Liver (tissue), 9 donors: ENCODE measurements around the gene EFHD2. TPM values are rescaled to one million over a fixed set of nuclear protein-coding genes. Genes with fewer than 3 reads are reported as not detected.

ENCODE experiments used
- DNase-seq: peaks from one replicate; pipeline ENCODE4 v3.0.0-alpha.2; 2017; ENCODE audit warnings: low spot score
- H3K27ac ChIP-seq, 2 donors: one replicate each; pipeline ENCODE4 v1.7.0; 2013; ENCODE audit warnings: inconsistent platforms in 2 of 2, low read length in 2 of 2, control low read depth in 1 of 2, low read depth in 1 of 2, mild to moderate bottlenecking in 1 of 2
- H3K27me3 ChIP-seq, 4 donors: one replicate each; pipeline versions ENCODE4 v1.6.1 to v1.7.0; 2013; ENCODE audit warnings: low read length in 3 of 4, inconsistent platforms in 1 of 4, mild to moderate bottlenecking in 1 of 4, moderate library complexity in 1 of 4; ENCODE audit not compliant: control insufficient read depth in 4 of 4, insufficient read depth in 4 of 4
- H3K36me3 ChIP-seq, 4 donors: one replicate each; pipeline versions ENCODE4 v1.6.1 to v1.7.0; 2013; ENCODE audit warnings: low read length in 3 of 4, mild to moderate bottlenecking in 3 of 4, low read depth in 1 of 4, moderate library complexity in 1 of 4; ENCODE audit not compliant: control insufficient read depth in 4 of 4, insufficient read depth in 3 of 4
- H3K4me1 ChIP-seq, 4 donors: one replicate each; pipeline versions ENCODE4 v1.6.1 to v1.7.0; 2013; ENCODE audit warnings: low read length in 3 of 4, mild to moderate bottlenecking in 3 of 4, moderate library complexity in 1 of 4; ENCODE audit not compliant: control insufficient read depth in 4 of 4, insufficient read depth in 4 of 4
- H3K4me3 ChIP-seq, 3 donors: one replicate each; pipeline versions ENCODE4 v1.6.1 to v1.7.0; 2013; ENCODE audit warnings: low read length in 3 of 3, control low read depth in 1 of 3, low read depth in 1 of 3, mild to moderate bottlenecking in 1 of 3
- H3K9ac ChIP-seq, 2 donors: one replicate each; pipeline ENCODE4 v1.7.0; 2013; ENCODE audit warnings: low read length in 2 of 2, mild to moderate bottlenecking in 2 of 2, moderate library complexity in 2 of 2, control low read depth in 1 of 2, low read depth in 1 of 2
- H3K9me3 ChIP-seq, 4 donors: one replicate each; pipeline versions ENCODE4 v1.6.1 to v1.7.0; 2013; ENCODE audit warnings: low read length in 3 of 4; ENCODE audit not compliant: control insufficient read depth in 4 of 4
- ATF3 ChIP-seq: IDR thresholded peaks from 2 replicates; pipeline ENCODE4 v1.6.1; 2016; ENCODE audit warnings: antibody characterized with exemption
- CTCF ChIP-seq: fragments of 150-350 bp; IDR thresholded peaks from 2 replicates; pipeline ENCODE4 v1.5.1; 2017; ENCODE audit warnings: improper control_type of control experiment, low read depth, low read length; ENCODE audit not compliant: missing input control
- EGR1 ChIP-seq, 2 donors: IDR thresholded peaks; 2 replicates each; pipeline ENCODE4 v1.6.1; 2016 to 2018; ENCODE audit warnings: antibody characterized with exemption in 2 of 2, low read depth in 2 of 2
- FOXA1 ChIP-seq: IDR thresholded peaks from 2 replicates; pipeline ENCODE4 v1.6.1; 2016; ENCODE audit warnings: antibody characterized with exemption
- FOXA2 ChIP-seq: IDR thresholded peaks from 2 replicates; pipeline ENCODE4 v1.6.1; 2016; ENCODE audit warnings: antibody characterized with exemption
- GABPA ChIP-seq, 2 donors: IDR thresholded peaks in 1 of 2; conservative IDR thresholded peaks in 1 of 2; 2 replicates each; pipeline ENCODE4 v1.6.1; 2016; ENCODE audit warnings: antibody characterized with exemption in 2 of 2, mild to moderate bottlenecking in 1 of 2, moderate library complexity in 1 of 2
- HNF4A ChIP-seq, 2 donors: conservative IDR thresholded peaks; 2 replicates each; pipeline ENCODE4 v1.6.1; 2016; ENCODE audit warnings: antibody characterized with exemption in 2 of 2, mild to moderate bottlenecking in 2 of 2
- HNF4G ChIP-seq: IDR thresholded peaks from 2 replicates; pipeline ENCODE4 v1.6.1; 2016; ENCODE audit warnings: antibody characterized with exemption
- MAX ChIP-seq: IDR thresholded peaks from 2 replicates; pipeline ENCODE4 v1.6.1; 2016; ENCODE audit warnings: antibody characterized with exemption
- NR2F2 ChIP-seq: IDR thresholded peaks from 2 replicates; pipeline ENCODE4 v1.6.1; 2016; ENCODE audit warnings: antibody characterized with exemption
- REST ChIP-seq: IDR thresholded peaks from 2 replicates; pipeline ENCODE4 v1.6.1; 2016; ENCODE audit warnings: antibody characterized with exemption, mild to moderate bottlenecking
- RXRA ChIP-seq, 2 donors: IDR thresholded peaks; 2 replicates each; pipeline ENCODE4 v1.6.1; 2017 to 2018; ENCODE audit warnings: antibody characterized with exemption in 2 of 2, mild to moderate bottlenecking in 1 of 2
- YY1 ChIP-seq: IDR thresholded peaks from 2 replicates; pipeline ENCODE4 v1.6.1; 2016; ENCODE audit warnings: antibody characterized with exemption, mild to moderate bottlenecking
- ZBTB33 ChIP-seq: IDR thresholded peaks from 2 replicates; pipeline ENCODE4 v1.6.1; 2016; ENCODE audit warnings: antibody characterized with exemption
- WGBS: extraction: QIAGEN DNeasy Blood & Tissue Kit; methylation state at CpG from one replicate; pipeline ENCODE4 v1.1.7; 2013; 5-methylcytosine and 5-hydroxymethylcytosine counted together
- polyA plus RNA-seq, 2 donors: library from polyadenylated mRNA; stranded (reverse) in 1 of 2; unstranded in 1 of 2; fragments of 200-250 nt in 1 of 2; fragments of >200 nt in 1 of 2; fragmentation: Nextera tagmentation in 1 of 2; extraction: Ambion mirVana in 1 of 2; gene quantifications; one replicate each; pipeline versions ENCODE4 v1.2.1 to v1.2.3, GENCODE V29; 2013 to 2015
- total RNA-seq, 2 donors: library from RNA; depleted of rRNA; stranded (reverse); fragments of >200 nt; gene quantifications; one replicate each; pipeline ENCODE4 v1.2.3, GENCODE V29; 2014
- donor health status: healthy.
- donor health status: healthy.
- donor health status: healthy.
- donor health status: healthy.
- donor health status: healthy.

Gene EFHD2
- total and polyA plus RNA-seq, 4 donors = 7.4 to 23.0 (median 11.7) TPM

GRCh38 chr1:15439325-15439724, 29.6 kb downstream of the EFHD2 start:
- Histone ChIP-seq H3K4me3 (no peak overlapping the region), H3K27me3 (no peaks in the 10 kb centered on the region), H3K27ac (no peak overlapping the region), H3K36me3 (no peaks in the 10 kb centered on the region), H3K9ac (no peak overlapping the region), H3K9me3 (no peaks in the 10 kb centered on the region), H3K4me1 (peaks cover 0 to 5% (median 0%) of the 10 kb centered on the region in 4 donors)
- TF ChIP-seq FOXA1 (no peak), MAX (no peak), GABPA (IDR thresholded peaks at IDR 0.05 in 1 of 2, conservative IDR thresholded peaks at IDR 0.05 in 1 of 2) (no peak), EGR1 (IDR thresholded peaks at IDR 0.05; ENCODE audit: low read depth in 2 of 2) (no peak), REST (no peak)
- no peak for DNase-seq
- WGBS = 93% methylated on average over 14 of the region's 14 CpGs

GRCh38 chr1:15440357-15440756, 30.7 kb downstream of the EFHD2 start:
- TF ChIP-seq NR2F2 (no peak), HNF4G (no peak), EGR1 (IDR thresholded peaks at IDR 0.05; ENCODE audit: low read depth in 2 of 2) (no peak), RXRA (IDR thresholded peaks at IDR 0.05) (no peak), FOXA2 (no peak), MAX (no peak), HNF4A (conservative IDR thresholded peaks at IDR 0.05) (no peak), ZBTB33 (no peak), CTCF (no peak), GABPA (IDR thresholded peaks at IDR 0.05 in 1 of 2, conservative IDR thresholded peaks at IDR 0.05 in 1 of 2) (no peak), YY1 (no peak), REST (no peak), ATF3 (no peak)
- Histone ChIP-seq H3K27me3 (no peaks in the 10 kb centered on the region), H3K4me3 (no peak overlapping the region), H3K4me1 (no peaks in the 10 kb centered on the region), H3K36me3 (no peaks in the 10 kb centered on the region), H3K9me3 (no peaks in the 10 kb centered on the region), H3K9ac (no peak overlapping the region), H3K27ac (no peak overlapping the region)
- DNase-seq = no peak
- WGBS = 94% methylated on average over 13 of the region's 13 CpGs
